ENCODE measurements around the gene RFFL.
"Not testable (repeated sequence)": the region's sequence is repeated elsewhere in the genome, so short reads cannot be mapped to it uniquely, and the experiment has no call there.

RFFL gene

DNA sequence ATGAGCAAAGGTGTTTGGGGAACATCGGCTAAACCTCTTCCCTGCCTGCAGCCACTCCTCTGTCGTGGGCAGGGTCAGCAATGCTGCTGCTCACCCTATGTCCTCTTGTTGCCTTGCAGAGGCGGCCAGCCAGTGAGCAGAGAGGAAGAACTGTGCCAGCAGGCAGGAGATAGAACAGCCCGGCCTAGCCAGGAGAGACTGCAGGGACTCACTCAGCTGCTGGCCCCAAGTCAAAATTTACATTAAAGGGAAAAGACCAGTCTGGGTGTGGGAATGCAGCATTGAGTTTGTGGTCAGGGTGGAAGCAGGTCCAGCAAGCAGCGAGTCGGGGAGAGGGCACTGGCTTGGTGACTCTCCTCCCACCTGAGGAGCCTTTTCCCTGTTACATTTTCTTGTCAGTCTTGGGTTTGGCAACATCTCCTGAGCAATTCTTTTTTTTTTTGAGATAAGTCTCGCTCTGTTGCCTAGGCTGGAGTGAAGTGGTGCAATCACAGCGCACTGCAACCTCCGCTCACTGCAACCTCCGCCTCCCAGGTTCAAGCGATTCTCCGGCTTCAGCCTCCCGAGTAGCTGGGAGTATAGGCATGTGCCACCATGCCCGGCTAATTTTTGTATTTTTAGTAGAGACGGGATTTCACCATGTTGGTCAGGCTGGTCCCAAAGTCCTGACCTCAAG, 60.5 kb downstream of the RFFL start:
- H3K27me3 ChIP-seq (ENCODE audit: insufficient read depth, low read length): no peaks in the 10 kb centered on the region
- no peak overlapping the region for H3K4me3 ChIP-seq (ENCODE audit: low read length)
- peaks cover 95% of the 10 kb centered on the region for H3K36me3 ChIP-seq (ENCODE audit: insufficient read depth, low read length)
- H3K27ac ChIP-seq (ENCODE audit: low read depth, low read length): no peak overlapping the region
- H3K9ac ChIP-seq (ENCODE audit: low read depth, low read length): no peak overlapping the region
- 95% methylated on average over 15 of the region's 15 CpGs for WGBS
- no peaks in the 10 kb centered on the region for H3K4me1 ChIP-seq (ENCODE audit: insufficient read depth, low read length)
- no peaks in the 10 kb centered on the region for H3K9me3 ChIP-seq (ENCODE audit: insufficient read depth, low read depth, low read length)

DNA sequence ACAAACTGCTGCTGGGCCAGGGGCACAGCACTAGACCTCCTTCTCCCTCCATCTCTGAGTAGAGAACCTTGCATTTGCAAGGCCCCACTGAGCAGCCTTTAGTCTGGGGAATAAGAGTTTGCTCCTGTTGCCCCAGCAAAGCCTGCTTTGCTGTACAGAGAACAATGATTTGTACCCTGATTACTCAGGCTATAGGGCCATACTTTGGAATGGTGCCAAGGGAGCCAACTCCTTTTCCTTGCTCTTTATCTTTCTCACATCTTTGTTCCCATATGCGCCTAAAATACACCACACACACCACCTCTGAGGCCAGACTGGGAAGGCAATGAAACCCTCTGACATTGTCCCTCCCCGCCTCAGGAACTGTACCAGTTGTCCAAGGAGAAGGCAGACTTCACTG, 62.0 kb downstream of the RFFL start:
- no peak overlapping the region for H3K4me3 ChIP-seq (ENCODE audit: low read length)
- WGBS: 98% methylated on average over 2 of the region's 2 CpGs

DNA sequence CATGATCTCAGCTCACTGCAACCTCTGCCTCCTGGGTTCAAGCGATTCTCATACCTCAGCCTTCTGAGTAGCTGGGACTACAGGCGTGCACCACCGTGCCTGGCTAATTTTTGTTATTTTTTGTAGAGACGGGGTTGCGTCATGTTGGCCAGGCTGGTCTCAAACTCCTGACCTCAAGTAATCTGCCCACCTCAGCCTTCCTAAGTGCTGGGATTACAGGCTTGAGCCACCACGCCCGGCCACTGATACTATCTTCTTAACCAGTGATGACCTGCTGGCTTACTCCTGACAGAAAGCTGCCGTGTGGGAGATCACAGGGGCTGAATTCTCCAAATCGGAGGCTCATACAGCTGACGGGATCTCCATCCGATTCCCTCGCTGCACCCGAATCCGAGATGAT, 62.5 kb downstream of the RFFL start:
- not testable (repeated sequence) for H3K27ac ChIP-seq (ENCODE audit: low read depth, low read length); H3K9ac ChIP-seq (ENCODE audit: low read depth, low read length); H3K4me3 ChIP-seq (ENCODE audit: low read length); H3K27me3 ChIP-seq (ENCODE audit: insufficient read depth, low read length); H3K4me1 ChIP-seq (ENCODE audit: insufficient read depth, low read length); H3K9me3 ChIP-seq (ENCODE audit: insufficient read depth, low read depth, low read length)
- H3K36me3 ChIP-seq (ENCODE audit: insufficient read depth, low read length): peaks cover 99% of the 10 kb centered on the region
- 96% methylated on average over 14 of the region's 14 CpGs for WGBS

More for the DNA sequence above, 62.0 kb downstream of the RFFL start:
- H3K9me3 ChIP-seq (ENCODE audit: insufficient read depth, low read depth, low read length): no peaks in the 10 kb centered on the region
- no peak overlapping the region for H3K27ac ChIP-seq (ENCODE audit: low read depth, low read length)
- peaks cover 99% of the 10 kb centered on the region for H3K36me3 ChIP-seq (ENCODE audit: insufficient read depth, low read length)
- H3K27me3 ChIP-seq (ENCODE audit: insufficient read depth, low read length): no peaks in the 10 kb centered on the region
- no peak overlapping the region for H3K9ac ChIP-seq (ENCODE audit: low read depth, low read length)
- H3K4me1 ChIP-seq (ENCODE audit: insufficient read depth, low read length): no peaks in the 10 kb centered on the region

DNA sequence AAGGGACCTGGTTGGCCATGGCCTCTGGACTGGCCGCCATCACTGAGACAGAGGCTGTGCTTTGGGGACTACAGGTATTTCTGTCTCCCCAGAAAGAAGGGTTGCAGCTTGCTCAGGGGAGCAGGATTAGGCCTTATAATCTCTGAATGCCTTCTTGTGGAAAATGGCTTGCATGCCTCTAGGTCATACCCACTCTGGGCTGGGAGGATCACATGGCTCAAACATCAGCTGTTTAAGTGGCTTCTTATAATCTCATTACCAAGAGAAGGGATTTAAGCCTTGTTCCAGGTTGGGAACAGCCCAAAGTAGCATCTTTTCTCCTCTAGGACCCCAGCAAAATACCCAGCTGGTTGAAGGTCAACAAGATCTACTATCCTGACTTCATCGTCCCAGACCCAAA, 64.1 kb downstream of the RFFL start:
- Histone ChIP-seq H3K9me3 (ENCODE audit: insufficient read depth, low read depth, low read length) (no peaks in the 10 kb centered on the region), H3K4me1 (ENCODE audit: insufficient read depth, low read length) (no peaks in the 10 kb centered on the region), H3K9ac (ENCODE audit: low read depth, low read length) (no peak overlapping the region), H3K27me3 (ENCODE audit: insufficient read depth, low read length) (no peaks in the 10 kb centered on the region), H3K36me3 (ENCODE audit: insufficient read depth, low read length) (peaks cover 99% of the 10 kb centered on the region), H3K27ac (ENCODE audit: low read depth, low read length) (no peak overlapping the region), H3K4me3 (ENCODE audit: low read length) (no peak overlapping the region)
- 93% methylated on average over 2 of the region's 2 CpGs for WGBS

DNA sequence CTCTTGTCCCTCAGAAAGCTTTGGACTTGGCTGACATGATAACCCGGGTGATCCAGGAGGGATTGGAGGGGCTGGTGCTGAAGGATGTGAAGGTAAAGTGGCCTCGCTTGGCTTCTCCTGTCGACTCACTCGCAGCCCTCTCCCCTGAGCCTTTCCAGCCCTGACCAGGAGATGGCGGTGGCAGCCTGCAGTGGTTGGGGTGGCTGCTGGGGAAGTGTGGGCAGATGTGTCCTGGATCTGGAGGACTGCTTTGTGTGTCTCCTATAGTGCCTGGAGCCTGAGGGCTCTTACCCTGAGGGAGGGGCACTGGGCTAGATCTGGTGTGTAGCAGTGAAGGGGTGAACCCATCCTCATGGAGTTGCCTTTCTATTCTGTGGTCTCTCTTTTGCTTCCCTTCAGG, 65.3 kb downstream of the RFFL start:
- 81% methylated on average over 5 of the region's 5 CpGs for WGBS
- H3K9me3 ChIP-seq (ENCODE audit: insufficient read depth, low read depth, low read length): no peaks in the 10 kb centered on the region
- no peaks in the 10 kb centered on the region for H3K27me3 ChIP-seq (ENCODE audit: insufficient read depth, low read length)
- no peaks in the 10 kb centered on the region for H3K4me1 ChIP-seq (ENCODE audit: insufficient read depth, low read length)
- H3K27ac ChIP-seq (ENCODE audit: low read depth, low read length): no peak overlapping the region; the same call in 1 of the 2 replicates
- H3K36me3 ChIP-seq (ENCODE audit: insufficient read depth, low read length): peaks cover 99% of the 10 kb centered on the region
- no peak overlapping the region for H3K9ac ChIP-seq (ENCODE audit: low read depth, low read length)
- H3K4me3 ChIP-seq (ENCODE audit: low read length): no peak overlapping the region

DNA sequence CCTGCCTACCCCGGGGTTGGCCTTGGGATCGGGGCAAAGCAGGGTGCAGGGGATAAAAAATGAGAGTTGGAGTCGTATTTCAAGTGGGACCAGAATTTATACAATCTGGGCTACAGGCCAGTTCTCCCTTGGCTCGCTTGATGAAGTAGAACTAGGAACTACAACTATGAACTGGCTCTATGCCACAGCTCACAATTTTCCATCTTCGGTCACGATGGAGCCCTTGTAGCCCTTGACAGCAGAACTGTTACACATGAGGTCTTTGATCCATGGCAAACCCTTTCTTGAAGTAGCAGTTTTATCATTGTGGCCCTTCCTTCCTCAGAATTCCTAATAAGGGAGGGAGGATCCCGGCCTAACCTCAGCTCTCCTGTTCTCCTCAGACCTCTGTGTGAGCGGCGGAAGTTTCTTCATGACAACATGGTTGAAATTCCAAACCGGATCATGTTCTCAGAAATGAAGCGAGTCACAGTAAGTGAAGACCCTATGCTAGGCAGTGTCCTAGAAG, 66.1 kb downstream of the RFFL start:
- Histone ChIP-seq H3K4me1 (ENCODE audit: insufficient read depth, low read length) (no peaks in the 10 kb centered on the region), H3K36me3 (ENCODE audit: insufficient read depth, low read length) (peaks cover 99% of the 10 kb centered on the region), H3K27me3 (ENCODE audit: insufficient read depth, low read length) (no peaks in the 10 kb centered on the region), H3K4me3 (ENCODE audit: low read length) (no peak overlapping the region), H3K27ac (ENCODE audit: low read depth, low read length) (no peak overlapping the region), H3K9me3 (ENCODE audit: insufficient read depth, low read depth, low read length) (no peaks in the 10 kb centered on the region), H3K9ac (ENCODE audit: low read depth, low read length) (no peak overlapping the region)
- WGBS: 94% methylated on average over 11 of the region's 11 CpGs

DNA sequence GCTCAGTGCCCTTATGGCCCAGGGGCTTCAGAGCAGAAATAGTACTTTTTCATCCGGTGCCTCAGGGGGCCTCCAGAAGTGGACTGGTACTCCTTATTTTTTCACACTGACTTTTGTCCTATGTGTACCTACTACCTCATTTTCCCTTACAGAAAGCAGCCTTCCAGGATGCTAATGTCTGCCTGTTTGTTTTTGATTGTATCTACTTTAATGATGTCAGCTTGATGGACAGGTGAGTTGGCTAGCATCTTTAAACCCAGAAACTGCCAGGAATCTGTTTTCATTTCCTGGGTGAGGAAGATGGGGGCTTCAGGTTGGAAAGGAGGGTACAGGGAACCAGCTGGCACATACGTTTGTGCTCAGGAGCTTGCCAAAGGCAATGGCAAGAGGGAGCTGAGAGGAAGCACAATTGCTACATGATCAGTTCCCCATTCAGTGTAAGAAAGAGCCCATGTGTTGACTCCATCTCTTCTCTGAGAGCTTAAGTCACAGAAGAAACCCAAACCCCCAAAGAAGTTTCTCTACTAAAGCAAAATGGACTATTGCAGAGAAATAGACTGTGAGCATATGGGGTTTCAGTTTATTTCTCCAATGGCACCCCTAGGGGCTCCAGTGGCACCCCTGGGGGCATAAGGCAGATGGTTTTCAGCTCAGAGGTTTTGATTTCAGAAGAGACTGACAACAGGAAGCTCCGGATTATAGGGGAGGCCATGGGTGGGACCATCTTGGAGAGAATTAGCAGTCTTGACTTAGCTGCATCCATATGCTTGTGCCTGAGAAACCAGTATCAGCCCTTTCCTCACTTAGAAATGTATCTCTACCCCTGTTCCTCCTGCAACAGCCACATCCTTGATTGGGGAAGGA, 66.9 kb downstream of the RFFL start:
- no peak overlapping the region for H3K9ac ChIP-seq (ENCODE audit: low read depth, low read length)
- H3K36me3 ChIP-seq (ENCODE audit: insufficient read depth, low read length): peaks cover 99% of the 10 kb centered on the region
- H3K27ac ChIP-seq (ENCODE audit: low read depth, low read length): no peak overlapping the region
- H3K4me1 ChIP-seq (ENCODE audit: insufficient read depth, low read length): no peaks in the 10 kb centered on the region
- no peaks in the 10 kb centered on the region for H3K27me3 ChIP-seq (ENCODE audit: insufficient read depth, low read length)
- no peaks in the 10 kb centered on the region for H3K9me3 ChIP-seq (ENCODE audit: insufficient read depth, low read depth, low read length)
- H3K4me3 ChIP-seq (ENCODE audit: low read length): no peak overlapping the region
- WGBS: 88% methylated on average over 3 of the region's 3 CpGs

DNA sequence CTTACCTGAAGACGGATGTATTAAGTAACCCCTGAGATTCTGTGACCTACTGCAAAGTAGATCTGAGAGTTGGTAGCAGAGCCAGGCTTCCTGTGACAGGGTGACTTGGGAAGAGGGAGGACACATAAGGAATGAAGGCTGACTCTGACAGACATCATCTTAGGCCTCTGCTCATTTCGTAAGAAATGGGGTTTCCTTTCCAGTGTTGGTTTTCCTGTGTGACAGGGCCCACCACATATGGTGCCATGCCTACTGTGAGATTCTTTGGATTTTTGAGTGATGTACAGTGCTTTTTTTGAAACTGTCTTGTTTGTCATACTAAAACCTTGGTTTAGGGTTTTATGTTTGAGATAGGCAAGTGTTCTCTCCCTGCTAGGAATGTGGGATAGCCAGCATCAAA, 70.5 kb downstream of the RFFL start:
- Histone ChIP-seq H3K4me3 (ENCODE audit: low read length) (no peak overlapping the region), H3K36me3 (ENCODE audit: insufficient read depth, low read length) (peaks cover 100% of the 10 kb centered on the region), H3K9ac (ENCODE audit: low read depth, low read length) (no peak overlapping the region), H3K9me3 (ENCODE audit: insufficient read depth, low read depth, low read length) (no peaks in the 10 kb centered on the region), H3K4me1 (ENCODE audit: insufficient read depth, low read length) (no peaks in the 10 kb centered on the region), H3K27me3 (ENCODE audit: insufficient read depth, low read length) (no peaks in the 10 kb centered on the region), H3K27ac (ENCODE audit: low read depth, low read length) (no peak overlapping the region)
- WGBS: 91% methylated on average over 2 of the region's 2 CpGs

DNA sequence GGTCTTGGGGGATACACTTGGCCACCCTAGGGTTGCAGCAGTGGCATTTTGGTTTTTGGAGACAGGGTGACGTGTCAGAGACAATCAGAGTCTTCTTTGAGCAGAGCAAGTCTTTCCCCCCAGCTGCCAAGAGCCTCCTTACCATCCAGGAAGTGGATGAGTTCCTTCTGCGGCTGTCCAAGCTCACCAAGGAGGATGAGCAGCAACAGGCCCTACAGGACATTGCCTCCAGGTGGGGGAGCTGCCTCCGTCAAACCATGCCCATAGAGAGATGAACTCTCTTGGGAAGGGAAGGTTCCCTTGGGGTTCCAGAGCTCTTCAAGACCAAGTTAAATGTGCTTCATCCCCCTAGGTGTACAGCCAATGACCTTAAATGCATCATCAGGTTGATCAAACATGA, 71.9 kb downstream of the RFFL start:
- no peaks in the 10 kb centered on the region for H3K9me3 ChIP-seq (ENCODE audit: insufficient read depth, low read depth, low read length)
- H3K9ac ChIP-seq (ENCODE audit: low read depth, low read length): no peak overlapping the region
- peaks cover 97% of the 10 kb centered on the region for H3K36me3 ChIP-seq (ENCODE audit: insufficient read depth, low read length)
- no peak overlapping the region for H3K4me3 ChIP-seq (ENCODE audit: low read length)
- H3K27ac ChIP-seq (ENCODE audit: low read depth, low read length): no peak overlapping the region
- no peaks in the 10 kb centered on the region for H3K27me3 ChIP-seq (ENCODE audit: insufficient read depth, low read length)
- no peaks in the 10 kb centered on the region for H3K4me1 ChIP-seq (ENCODE audit: insufficient read depth, low read length)
- 86% methylated on average over 3 of the region's 3 CpGs for WGBS

DNA sequence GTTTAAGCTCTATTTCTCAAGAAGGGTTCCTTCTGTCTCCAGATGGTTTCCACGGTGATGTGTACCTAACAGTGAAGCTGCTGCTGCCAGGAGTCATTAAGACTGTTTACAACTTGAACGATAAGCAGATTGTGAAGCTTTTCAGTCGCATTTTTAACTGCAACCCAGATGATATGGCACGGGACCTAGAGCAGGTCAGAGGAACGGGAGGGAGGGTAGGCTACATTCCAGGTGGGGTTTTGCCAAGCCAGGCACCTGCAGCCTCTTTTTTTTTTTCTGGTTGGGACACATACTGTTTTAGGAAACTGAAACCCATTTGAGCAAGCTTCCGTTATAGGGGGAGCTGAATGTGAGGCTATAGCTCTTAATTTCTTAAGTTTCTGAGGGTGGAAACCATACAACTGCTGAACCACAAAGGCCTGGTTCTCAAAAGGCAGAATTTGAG, 72.6 kb downstream of the RFFL start:
- H3K4me1 ChIP-seq (ENCODE audit: insufficient read depth, low read length): no peaks in the 10 kb centered on the region

DNA sequence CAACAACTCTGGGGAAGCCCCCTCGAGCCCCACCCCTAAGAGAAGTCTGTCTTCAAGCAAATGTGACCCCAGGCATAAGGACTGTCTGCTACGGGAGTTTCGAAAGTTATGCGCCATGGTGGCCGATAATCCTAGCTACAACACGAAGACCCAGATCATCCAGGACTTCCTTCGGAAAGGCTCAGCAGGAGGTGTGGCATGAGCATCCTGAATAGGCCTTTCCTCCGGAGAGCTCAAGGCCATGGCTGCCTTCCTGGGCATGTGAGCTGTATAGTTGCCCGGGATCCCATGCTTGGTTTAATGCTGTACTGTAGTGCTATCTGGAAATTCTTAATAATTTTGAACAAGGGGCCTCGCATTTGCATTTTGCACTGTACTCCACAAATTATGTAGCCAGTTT, 74.0 kb downstream of the RFFL start:
- Histone ChIP-seq H3K4me1 (ENCODE audit: insufficient read depth, low read length) (no peaks in the 10 kb centered on the region), H3K27ac (ENCODE audit: low read depth, low read length) (no peak overlapping the region), H3K9ac (ENCODE audit: low read depth, low read length) (no peak overlapping the region), H3K36me3 (ENCODE audit: insufficient read depth, low read length) (peaks cover 95% of the 10 kb centered on the region), H3K4me3 (ENCODE audit: low read length) (no peak overlapping the region), H3K27me3 (ENCODE audit: insufficient read depth, low read length) (no peaks in the 10 kb centered on the region), H3K9me3 (ENCODE audit: insufficient read depth, low read depth, low read length) (no peaks in the 10 kb centered on the region)
- 93% methylated on average over 10 of the region's 10 CpGs for WGBS

More for the DNA sequence above, 72.6 kb downstream of the RFFL start:
- no peak overlapping the region for H3K4me3 ChIP-seq (ENCODE audit: low read length)
- no peaks in the 10 kb centered on the region for H3K27me3 ChIP-seq (ENCODE audit: insufficient read depth, low read length)
- no peak overlapping the region for H3K27ac ChIP-seq (ENCODE audit: low read depth, low read length)
- peaks cover 96% of the 10 kb centered on the region for H3K36me3 ChIP-seq (ENCODE audit: insufficient read depth, low read length)
- no peak overlapping the region for H3K9ac ChIP-seq (ENCODE audit: low read depth, low read length)
- no peaks in the 10 kb centered on the region for H3K9me3 ChIP-seq (ENCODE audit: insufficient read depth, low read depth, low read length)
- WGBS: 97% methylated on average over 6 of the region's 6 CpGs

Data from HUES64 (cell line).